GM08714 (cell line): ENCODE results near the gene USP30.
"Not testable (repeated sequence)": the region's sequence is repeated elsewhere in the genome, so short reads cannot be mapped to it uniquely, and the experiment has no call there.

Source experiments
- H3K4me3 ChIP-seq: fragments of 200-500 bp; sonication (Bioruptor generic); 2 replicates; pipeline ENCODE4 v1.5.1; 2014; ENCODE audit warnings: mild to moderate bottlenecking, low read length, inconsistent platforms
- ZNF274 ChIP-seq: IDR thresholded peaks from 2 replicates; pipeline ENCODE4 v1.6.1; 2012; ENCODE audit warnings: mild to moderate bottlenecking, low read depth, low read length

The USP30 gene

GRCh38 chr12:109033239-109034196 is 18.9 kb upstream of the USP30 start:
- no peak for TF ChIP-seq ZNF274

GRCh38 chr12:109036975-109037374 is 15.4 kb upstream of the USP30 start:
- TF ChIP-seq ZNF274, result no peak
- H3K4me3 ChIP-seq, result no peak overlapping the region

More at GRCh38 chr12:109033239-109034196, 18.9 kb upstream of the USP30 start:
- no peak overlapping the region for H3K4me3 ChIP-seq

DNA sequence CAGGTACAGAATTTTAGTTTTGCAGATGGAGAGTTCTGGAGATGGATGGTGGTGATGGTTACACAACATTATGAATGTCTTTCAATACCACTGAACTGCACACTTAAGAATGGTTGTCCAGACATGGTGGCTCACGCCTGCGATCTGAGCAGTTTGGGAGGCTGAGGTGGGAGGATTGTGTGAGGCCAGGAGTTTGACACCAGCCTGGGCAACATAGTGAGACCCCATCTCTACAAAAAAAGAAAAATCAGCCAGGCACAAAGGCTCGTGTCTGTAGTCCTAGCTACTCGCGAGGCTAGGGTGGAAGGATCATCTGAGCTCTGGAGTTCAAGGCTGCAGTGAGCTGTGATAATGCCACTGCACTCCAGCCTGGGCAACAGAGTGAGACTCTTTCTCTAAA is 8.1 kb upstream of the USP30 start:
- no peak overlapping the region for H3K4me3 ChIP-seq
- no peak for TF ChIP-seq ZNF274

- no peak overlapping the region for H3K4me3 ChIP-seq
- no peak for TF ChIP-seq ZNF274
Measured at GRCh38 chr12:109047081-109047805, 5.1 kb upstream of the USP30 start.

- H3K4me3 ChIP-seq, result not testable (repeated sequence)
Measured at GRCh38 chr12:109048706-109049105, 3.7 kb upstream of the USP30 start.

- H3K4me3 ChIP-seq, result not testable (repeated sequence)
Measured at GRCh38 chr12:109049794-109050193, 2.6 kb upstream of the USP30 start.

DNA sequence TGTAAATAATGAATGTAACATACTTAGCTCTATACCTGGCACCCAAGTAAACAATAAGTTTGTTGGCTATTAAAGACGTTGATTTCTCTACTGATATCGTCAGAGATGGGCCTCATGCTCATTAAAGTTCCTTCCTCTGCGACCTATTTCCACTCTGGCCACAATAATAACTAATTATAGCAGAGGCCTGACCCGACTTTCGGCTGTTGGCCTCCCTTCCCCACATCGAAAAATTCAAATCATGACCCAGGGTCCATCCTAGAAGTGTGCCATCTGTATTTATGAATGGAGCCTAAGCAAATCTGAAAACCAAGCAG is 321 bp upstream of the USP30 start:
- peak overlapping the region; percentile 69; the same call in 1 of the 2 replicates for H3K4me3 ChIP-seq
- TF ChIP-seq ZNF274, result no peak

GRCh38 chr12:109053382-109054123 is 1.2 kb downstream of the USP30 start:
- TF ChIP-seq ZNF274, result no peak
- peak overlapping the region; percentile 69 for H3K4me3 ChIP-seq

- peak overlapping the region; percentile 69 for H3K4me3 ChIP-seq
Measured at GRCh38 chr12:109054124-109054513, 1.7 kb downstream of the USP30 start.

DNA sequence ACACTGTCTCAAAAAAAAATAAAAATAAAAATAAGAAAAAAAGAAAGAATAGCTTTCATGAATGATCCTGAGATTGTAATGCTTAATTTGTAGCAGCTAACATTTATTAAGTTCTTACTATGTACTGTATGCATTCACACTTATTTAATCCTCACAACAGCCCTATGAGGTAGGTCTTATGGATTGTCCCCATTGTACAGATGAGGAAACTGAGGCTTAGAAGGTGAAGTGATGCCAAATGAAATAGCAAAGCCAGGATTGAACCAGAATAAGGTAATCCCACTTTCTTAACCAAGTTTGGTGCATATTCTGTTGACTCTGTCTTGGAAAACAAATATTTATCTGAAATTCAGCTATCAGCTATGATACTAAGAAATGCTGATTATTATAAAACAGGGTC is 2.1 kb downstream of the USP30 start:
- no peak for TF ChIP-seq ZNF274
- H3K4me3 ChIP-seq, result peak overlapping the region; percentile 69; the same call in 1 of the 2 replicates

DNA sequence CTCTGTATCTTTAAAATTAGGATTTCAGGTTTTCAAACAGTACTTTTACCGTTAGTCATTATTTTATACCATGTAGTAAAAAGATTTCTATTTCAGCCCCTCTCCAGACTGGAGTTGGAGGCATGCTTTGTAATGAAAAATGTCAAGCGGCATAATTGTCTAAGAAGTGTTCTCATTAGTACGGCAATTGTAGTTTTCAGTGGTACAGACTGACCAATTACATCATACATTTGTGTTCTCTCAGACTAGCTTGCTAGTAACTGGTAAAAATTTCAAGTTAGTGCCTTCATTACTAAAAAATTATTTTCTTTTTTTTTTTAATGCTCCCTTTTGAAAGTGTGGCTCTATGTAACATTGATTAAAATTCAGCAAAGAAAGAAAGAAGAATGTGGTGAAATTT is 4.5 kb downstream of the USP30 start:
- no peak for TF ChIP-seq ZNF274
- H3K4me3 ChIP-seq, result no peak overlapping the region

DNA sequence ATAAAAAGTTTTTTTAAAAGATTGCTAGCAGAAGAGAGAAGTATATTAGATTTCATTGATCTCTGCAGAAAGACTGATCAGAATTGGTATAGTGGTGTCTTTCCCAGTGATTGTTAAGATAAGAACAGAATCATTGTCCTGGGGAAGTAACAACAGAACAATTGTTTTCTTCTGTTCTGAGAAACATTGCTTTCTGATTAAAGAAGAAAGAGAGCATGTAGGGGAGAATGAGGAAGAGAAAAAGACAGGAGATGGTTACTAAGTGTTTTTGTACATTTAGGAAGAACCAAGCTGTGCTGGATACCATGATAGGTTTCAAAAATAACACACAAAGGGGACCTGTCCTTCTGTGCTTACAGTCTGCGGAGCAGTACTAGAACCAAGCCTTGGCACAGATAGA is 5.0 kb downstream of the USP30 start:
- H3K4me3 ChIP-seq, result no peak overlapping the region
- TF ChIP-seq ZNF274, result no peak

GRCh38 chr12:109058773-109059172 is 6.4 kb downstream of the USP30 start:
- no peak overlapping the region for H3K4me3 ChIP-seq
- no peak for TF ChIP-seq ZNF274

GRCh38 chr12:109064143-109064542 is 11.8 kb downstream of the USP30 start:
- no peak overlapping the region for H3K4me3 ChIP-seq
- TF ChIP-seq ZNF274, result no peak
